GM06990 (cell line): ENCODE data around the gene HOXD9.

ENCODE experiments used
- DNase-seq: peaks from one replicate; pipeline ENCODE4 v3.0.0-alpha.2; 2011; ENCODE audit not compliant: insufficient read length; ENCODE audit errors: extremely low read depth
- H3K27me3 ChIP-seq: replicated peaks from 2 replicates; pipeline ENCODE4 v1.6.0; 2011; ENCODE audit warnings: low read length; ENCODE audit not compliant: control insufficient read depth, insufficient read depth
- H3K36me3 ChIP-seq: 2 replicates; pipeline ENCODE4 v1.5.1; 2011; ENCODE audit warnings: low read length; ENCODE audit not compliant: control insufficient read depth, insufficient read depth
- H3K4me3 ChIP-seq: replicated peaks from 2 replicates; pipeline ENCODE4 v1.5.1; 2011; ENCODE audit warnings: low read depth, mild to moderate bottlenecking, control low read depth, low read length
- TF ChIP-seq, protein P1 (sequence below): IDR thresholded peaks from 2 replicates; pipeline ENCODE4 v1.5.1; 2011; ENCODE audit warnings: low read length, control low read depth, mild to moderate bottlenecking, inconsistent platforms; ENCODE audit not compliant: insufficient read depth, poor library complexity, severe bottlenecking

The HOXD9 gene

DNA sequence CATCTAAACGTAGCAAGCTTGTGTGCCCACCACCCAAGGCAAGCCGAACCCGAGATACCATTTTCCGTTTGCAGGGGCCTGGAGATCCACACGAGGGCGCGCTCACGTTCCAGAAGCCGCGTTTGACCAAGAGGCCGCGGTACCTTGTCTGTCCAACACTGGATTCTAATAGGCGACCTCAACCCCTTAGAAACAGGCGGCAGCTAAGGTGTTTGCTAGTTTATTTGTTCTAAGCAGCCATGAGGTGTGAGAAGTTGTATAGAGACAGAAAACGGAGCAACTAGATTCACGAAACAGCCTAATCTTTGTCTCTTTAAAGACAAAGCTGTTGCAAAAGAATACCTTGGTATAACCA lies 11.2 kb upstream of the HOXD9 start:
- TF ChIP-seq, protein P1, sequence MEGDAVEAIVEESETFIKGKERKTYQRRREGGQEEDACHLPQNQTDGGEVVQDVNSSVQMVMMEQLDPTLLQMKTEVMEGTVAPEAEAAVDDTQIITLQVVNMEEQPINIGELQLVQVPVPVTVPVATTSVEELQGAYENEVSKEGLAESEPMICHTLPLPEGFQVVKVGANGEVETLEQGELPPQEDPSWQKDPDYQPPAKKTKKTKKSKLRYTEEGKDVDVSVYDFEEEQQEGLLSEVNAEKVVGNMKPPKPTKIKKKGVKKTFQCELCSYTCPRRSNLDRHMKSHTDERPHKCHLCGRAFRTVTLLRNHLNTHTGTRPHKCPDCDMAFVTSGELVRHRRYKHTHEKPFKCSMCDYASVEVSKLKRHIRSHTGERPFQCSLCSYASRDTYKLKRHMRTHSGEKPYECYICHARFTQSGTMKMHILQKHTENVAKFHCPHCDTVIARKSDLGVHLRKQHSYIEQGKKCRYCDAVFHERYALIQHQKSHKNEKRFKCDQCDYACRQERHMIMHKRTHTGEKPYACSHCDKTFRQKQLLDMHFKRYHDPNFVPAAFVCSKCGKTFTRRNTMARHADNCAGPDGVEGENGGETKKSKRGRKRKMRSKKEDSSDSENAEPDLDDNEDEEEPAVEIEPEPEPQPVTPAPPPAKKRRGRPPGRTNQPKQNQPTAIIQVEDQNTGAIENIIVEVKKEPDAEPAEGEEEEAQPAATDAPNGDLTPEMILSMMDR: peak; percentile 81
- no peak for DNase-seq
- H3K36me3 ChIP-seq: no peaks in the 10 kb centered on the region
- H3K4me3 ChIP-seq: no peak overlapping the region
- H3K27me3 ChIP-seq: peaks cover 3% of the 10 kb centered on the region

DNA sequence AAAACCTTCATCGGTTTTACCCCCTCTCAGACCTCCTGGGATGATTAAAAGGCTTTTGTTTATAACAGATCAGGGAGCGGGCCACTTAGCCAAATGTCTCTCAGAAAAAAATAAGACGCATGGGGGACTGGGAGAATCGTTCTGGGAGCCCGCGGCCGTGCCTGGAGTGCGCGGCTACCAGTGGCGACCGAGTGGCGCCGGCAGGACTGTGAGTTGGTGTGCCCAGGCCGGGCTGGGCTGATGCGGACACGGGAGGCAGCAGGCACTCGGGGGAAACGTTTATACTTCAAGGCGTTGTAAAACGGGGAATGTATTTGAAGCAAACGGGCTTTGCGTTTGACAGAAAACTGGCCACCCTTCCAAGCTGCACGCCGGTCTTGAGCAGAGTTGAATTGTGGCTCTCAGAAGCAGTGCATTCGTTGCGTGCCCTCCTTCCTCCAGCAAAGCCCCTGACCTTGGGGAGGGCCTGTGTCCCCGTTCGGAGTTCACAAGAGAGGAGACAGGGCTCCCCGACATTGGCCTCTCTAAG lies 10.6 kb upstream of the HOXD9 start:
- Histone ChIP-seq H3K4me3 (no peak overlapping the region), H3K27me3 (peaks cover 4% of the 10 kb centered on the region), H3K36me3 (no peaks in the 10 kb centered on the region)
- TF ChIP-seq, protein P1: no peak
- no peak for DNase-seq

DNA sequence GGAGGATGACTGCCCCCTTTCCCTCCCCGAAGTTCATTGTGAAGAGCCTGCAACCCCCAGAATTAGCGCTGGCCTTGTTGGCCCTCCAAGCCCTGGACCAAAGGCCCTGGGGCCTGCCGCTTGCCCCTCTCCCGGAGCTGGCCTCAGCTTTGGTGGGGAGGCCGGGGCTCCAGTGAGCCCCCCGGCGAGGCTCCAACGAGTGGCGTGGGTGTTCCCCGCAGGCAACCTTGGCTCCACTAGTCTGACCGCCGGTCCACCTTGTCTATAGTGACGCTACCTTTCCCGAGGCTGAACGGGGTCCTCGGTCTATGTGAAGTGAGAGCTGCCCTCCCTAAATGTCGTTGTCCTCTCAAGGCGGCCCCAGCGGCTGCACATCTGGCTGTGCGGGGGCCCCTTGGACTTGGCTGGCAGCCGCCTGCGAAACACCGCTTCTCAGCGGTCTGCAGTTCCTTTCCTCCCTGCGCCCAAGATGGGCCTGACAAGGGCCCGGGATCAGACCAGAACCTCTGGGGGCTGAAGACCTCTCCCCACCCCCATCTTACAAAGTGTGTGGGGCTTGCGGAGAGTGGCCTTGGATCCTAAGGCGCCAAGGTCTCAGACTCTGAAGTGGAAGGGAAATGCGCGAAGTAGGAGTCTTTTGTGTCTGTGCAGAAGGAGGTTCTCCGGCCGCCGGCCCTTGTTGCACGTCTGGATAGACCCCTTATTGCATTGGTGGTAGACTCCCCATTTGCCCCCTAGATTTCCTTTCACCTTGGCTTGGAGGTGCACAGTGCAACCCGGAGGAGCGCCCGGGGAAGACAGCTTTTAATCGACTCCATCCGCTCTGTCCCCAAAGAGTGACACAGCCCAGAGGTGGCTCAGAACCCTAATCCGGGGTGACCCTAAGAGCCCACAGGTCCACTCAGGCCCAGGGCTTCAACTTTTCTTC lies 9.9 kb upstream of the HOXD9 start:
- Histone ChIP-seq H3K36me3 (no peaks in the 10 kb centered on the region), H3K27me3 (peaks cover 5% of the 10 kb centered on the region), H3K4me3 (no peak overlapping the region)
- DNase-seq: no peak
- TF ChIP-seq, protein P1: no peak

DNA sequence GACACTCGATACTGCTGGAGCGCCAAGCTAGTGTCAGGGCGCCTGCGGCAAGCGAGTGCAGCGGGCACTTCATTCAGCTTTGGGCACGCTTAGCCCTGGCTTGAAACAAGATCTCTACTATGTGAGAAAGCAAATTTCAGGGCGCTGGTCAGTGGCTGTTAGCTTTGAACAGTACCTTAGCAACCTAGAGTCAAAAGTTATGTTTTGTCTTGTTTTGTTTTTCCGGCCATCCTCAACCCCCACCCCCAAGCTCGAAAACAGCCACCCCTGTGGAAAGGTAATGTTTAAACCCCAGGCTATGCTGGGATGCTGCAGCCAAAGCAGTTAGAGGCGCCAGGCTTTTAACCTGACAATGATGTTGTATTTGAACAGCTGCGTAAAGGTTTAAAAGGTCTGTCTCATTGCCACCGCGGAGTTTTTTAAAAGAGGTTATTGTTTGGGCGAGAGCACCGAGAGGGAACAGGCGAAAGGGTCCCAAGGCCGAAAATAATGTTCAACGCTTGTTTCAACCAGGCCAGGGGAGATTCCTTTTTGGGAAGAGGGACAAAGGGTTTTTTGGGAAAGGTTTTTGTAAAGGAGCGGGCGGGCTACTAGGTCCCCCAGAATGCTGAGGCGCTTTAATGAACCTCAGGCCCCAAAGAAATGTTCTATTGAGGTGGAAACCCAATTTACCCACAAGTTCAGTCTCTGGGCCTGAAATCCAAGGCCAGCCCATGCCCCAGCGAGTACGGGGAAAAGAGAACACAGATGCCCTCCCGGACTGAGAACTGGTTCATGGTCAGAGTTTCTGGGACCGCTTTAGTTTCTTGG lies 8.2 kb upstream of the HOXD9 start:
- peaks cover 6% of the 10 kb centered on the region for H3K27me3 ChIP-seq
- TF ChIP-seq, protein P1: no peak
- no peak for DNase-seq
- H3K36me3 ChIP-seq: no peaks in the 10 kb centered on the region
- no peak overlapping the region for H3K4me3 ChIP-seq

DNA sequence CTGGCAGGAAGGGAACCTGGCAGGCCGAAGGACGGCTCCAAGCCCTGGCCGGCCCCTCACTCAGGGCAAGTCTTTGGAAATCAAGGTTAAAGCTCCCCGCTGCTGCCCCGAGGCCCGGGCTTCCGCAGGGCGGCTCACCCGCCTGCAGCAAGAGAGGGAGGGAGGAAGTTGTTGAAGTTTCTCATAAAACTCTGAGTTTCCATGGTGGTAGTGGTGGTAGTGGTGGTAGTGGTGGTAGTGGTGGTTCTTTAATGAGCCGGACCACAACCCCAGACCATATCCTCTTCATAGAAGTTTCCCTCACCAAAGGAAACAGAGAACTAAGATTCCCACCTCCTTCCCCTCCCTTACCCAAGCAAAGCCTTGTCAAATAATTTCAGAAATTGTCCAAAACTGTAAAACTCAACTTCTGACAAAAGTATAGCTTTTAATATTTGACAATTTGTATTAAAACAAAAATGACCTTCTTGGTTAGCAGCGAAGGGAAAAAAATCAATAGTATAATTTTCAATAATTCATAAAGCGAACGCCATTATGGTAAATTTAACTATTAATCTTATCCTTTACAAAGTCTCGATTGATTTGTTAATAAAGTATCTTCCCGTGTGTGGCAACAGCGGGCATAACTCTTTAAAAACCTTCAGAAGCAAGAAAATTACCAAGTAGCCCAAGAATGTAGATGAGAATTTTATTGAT lies 7.4 kb upstream of the HOXD9 start:
- H3K27me3 ChIP-seq: peaks cover 6% of the 10 kb centered on the region

More for the DNA sequence above, 7.4 kb upstream of the HOXD9 start:
- H3K4me3 ChIP-seq: no peak overlapping the region
- no peaks in the 10 kb centered on the region for H3K36me3 ChIP-seq
- no peak for DNase-seq
- TF ChIP-seq, protein P1: no peak
